Measurements from ENCODE around the gene MORN4. TPM values are rescaled to one million over a fixed set of nuclear protein-coding genes. Genes with fewer than 3 reads are reported as not detected.

Gene MORN4
- total RNA-seq, 1 donor from 2014 or later, result 0.48 TPM

GRCh38 chr10:97573672-97574071, 59.6 kb downstream of the MORN4 start:
- DNase-seq (ENCODE audit: low spot score), result no peak

GRCh38 chr10:97573021-97573420, 60.3 kb downstream of the MORN4 start:
- no peak for DNase-seq (ENCODE audit: low spot score)

GRCh38 chr10:97572214-97572989, 60.9 kb downstream of the MORN4 start, which contains the start of gene ANKRD2:
Gene ANKRD2 (plus strand): TSS chr10:97572779. CDS start chr10:97572789, 10 bp downstream.
- DNase-seq (ENCODE audit: low spot score), result peak; percentile 70

- peak; percentile 55 for DNase-seq (ENCODE audit: low spot score)
These were observed 61.7 kb downstream of the MORN4 start for GRCh38 chr10:97571622-97572021.

GRCh38 chr10:97570789-97571471, 62.4 kb downstream of the MORN4 start:
- no peak for DNase-seq (ENCODE audit: low spot score)

- DNase-seq (ENCODE audit: low spot score), result no peak
These were observed 63.0 kb downstream of the MORN4 start for GRCh38 chr10:97570146-97570788.

- DNase-seq (ENCODE audit: low spot score), result no peak
These were observed 65.4 kb downstream of the MORN4 start for GRCh38 chr10:97567891-97568290.

- no peak for DNase-seq (ENCODE audit: low spot score)
These were observed 66.8 kb downstream of the MORN4 start for GRCh38 chr10:97566336-97566996.

GRCh38 chr10:97564776-97565175, 68.5 kb downstream of the MORN4 start:
- DNase-seq (ENCODE audit: low spot score), result no peak

Other genes with a start within 250 kb of the MORN4 start
- 9.6 TPM for gene RRP12, start 232.2 kb downstream of the MORN4 start, total RNA-seq (ENCODE audit: insufficient read depth, low replicate concordance)
- gene PGAM1, start 207.3 kb downstream of the MORN4 start, total RNA-seq (ENCODE audit: insufficient read depth, low replicate concordance), result 165 TPM
- 16.1 TPM for gene EXOSC1, start 187.5 kb downstream of the MORN4 start, total RNA-seq (ENCODE audit: insufficient read depth, low replicate concordance)
- 35.9 TPM for gene ZDHHC16, start 187.3 kb downstream of the MORN4 start, total RNA-seq (ENCODE audit: insufficient read depth, low replicate concordance)
- 66.2 TPM for gene MMS19, start 135.1 kb downstream of the MORN4 start, total RNA-seq (ENCODE audit: insufficient read depth, low replicate concordance)
- gene UBTD1, start 134.6 kb downstream of the MORN4 start, total RNA-seq (ENCODE audit: insufficient read depth, low replicate concordance), result 16.9 TPM
- gene ANKRD2, start 60.7 kb downstream of the MORN4 start, total RNA-seq (ENCODE audit: insufficient read depth, low replicate concordance), result not detected
- 5.1 TPM for gene HOGA1, start 49.1 kb downstream of the MORN4 start, total RNA-seq (ENCODE audit: insufficient read depth, low replicate concordance)
- gene C10orf62, start 43.8 kb downstream of the MORN4 start, total RNA-seq (ENCODE audit: insufficient read depth, low replicate concordance), result 0.96 TPM
- gene PI4K2A, start 7.2 kb upstream of the MORN4 start, total RNA-seq (ENCODE audit: insufficient read depth, low replicate concordance), result 11.6 TPM
- gene AVPI1, start 53.7 kb upstream of the MORN4 start, total RNA-seq (ENCODE audit: insufficient read depth, low replicate concordance), result 7.0 TPM
- gene MARVELD1, start 80.2 kb upstream of the MORN4 start, total RNA-seq (ENCODE audit: insufficient read depth, low replicate concordance), result 29.1 TPM
- 11.6 TPM for gene ZFYVE27, start 103.6 kb upstream of the MORN4 start, total RNA-seq (ENCODE audit: insufficient read depth, low replicate concordance)
- gene SFRP5, start 138.5 kb upstream of the MORN4 start, total RNA-seq (ENCODE audit: insufficient read depth, low replicate concordance), result 0.48 TPM
- gene GOLGA7B, start 216.3 kb upstream of the MORN4 start, total RNA-seq (ENCODE audit: insufficient read depth, low replicate concordance), result 0.96 TPM